Ishikawa (cell line): ENCODE data around the gene RBM18.

Experiments used
- RAD21 ChIP-seq: IDR thresholded peaks from 2 replicates; pipeline ENCODE4 v1.6.1; 2012; ENCODE audit warnings: low read depth
- TAF1 ChIP-seq: IDR thresholded peaks from 2 replicates; pipeline ENCODE4 v1.6.1; 2012; ENCODE audit warnings: low read depth, mild to moderate bottlenecking
- TEAD4 ChIP-seq: IDR thresholded peaks from 2 replicates; pipeline ENCODE4 v1.6.1; 2012

DNA sequence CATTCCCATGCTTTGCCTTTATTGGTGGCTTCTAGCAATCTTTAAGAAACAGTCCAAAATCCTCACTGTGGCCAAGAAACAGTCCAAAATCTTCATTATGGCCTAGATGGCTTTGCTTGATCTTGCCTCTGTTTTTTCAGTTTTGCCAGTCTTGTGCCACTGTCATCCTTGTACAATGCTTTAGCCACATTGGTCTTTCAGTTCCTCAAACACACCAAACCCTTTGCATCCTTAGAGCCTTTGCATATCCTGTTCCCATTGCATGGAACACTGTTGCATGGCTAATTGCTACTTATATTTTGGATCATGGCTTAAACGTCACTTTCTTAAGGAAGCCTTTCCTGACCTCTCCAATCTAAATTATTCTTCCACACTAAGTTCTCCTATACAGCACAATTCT, 22.1 kb upstream of the RBM18 start:
- no peak for TF ChIP-seq TEAD4
- no peak for TF ChIP-seq RAD21
- TF ChIP-seq TAF1, result no peak
